ENCODE measurements around the gene CD2BP2.
A peak's percentile ranks its signal among the peaks of the same experiment; 100 is the strongest.

Gene CD2BP2

GRCh38 chr16:30355144-30355953 lies at the start of gene CD2BP2:
Gene CD2BP2, minus strand, starts transcription at chr16:30355308. Its CDS starts 627 bp downstream, at chr16:30354681.
- no peak; the same call in 1 of the 2 replicates for TF ChIP-seq ZFP3 (CRISPR knock-in tag; IDR thresholded peaks at IDR 0.05)
- 0 out of 2 replicates have a peak, but pooled peaks have one; percentile 82 for TF ChIP-seq CSDC2 (CRISPR knock-in tag; IDR thresholded peaks at IDR 0.05)
- no peak for TF ChIP-seq TCF4 (CRISPR knock-in tag; IDR thresholded peaks at IDR 0.05; ENCODE audit: borderline replicate concordance)
- TF ChIP-seq GLIS3 (CRISPR knock-in tag; IDR thresholded peaks at IDR 0.05): 0 out of 2 replicates have a peak, but pooled peaks have one; percentile 86
- TF ChIP-seq ZNF8 (CRISPR knock-in tag; IDR thresholded peaks at IDR 0.05): 0 out of 2 replicates have a peak, but pooled peaks have one; percentile 38
- peak; percentile 88 for ATAC-seq

- ATAC-seq: no peak
- TF ChIP-seq POU6F1 (CRISPR knock-in tag; IDR thresholded peaks at IDR 0.05; ENCODE audit: borderline replicate concordance, low read depth): no peak
- no peak for TF ChIP-seq TSHZ2 (CRISPR knock-in tag; IDR thresholded peaks at IDR 0.05)
- TF ChIP-seq OSR1 (CRISPR knock-in tag; IDR thresholded peaks at IDR 0.05): no peak
- TF ChIP-seq TOX (CRISPR knock-in tag; IDR thresholded peaks at IDR 0.05; ENCODE audit: borderline replicate concordance): no peak
- no peak for TF ChIP-seq CSRNP3 (CRISPR knock-in tag; IDR thresholded peaks at IDR 0.05)
- TF ChIP-seq PPARA (CRISPR knock-in tag; IDR thresholded peaks at IDR 0.05; ENCODE audit: borderline replicate concordance): no peak
- no peak for TF ChIP-seq GLIS3 (CRISPR knock-in tag; IDR thresholded peaks at IDR 0.05)
- TF ChIP-seq ZFP30 (CRISPR knock-in tag; IDR thresholded peaks at IDR 0.05): no peak
- TF ChIP-seq RARB (CRISPR knock-in tag; IDR thresholded peaks at IDR 0.05): no peak
- TF ChIP-seq ZFP3 (CRISPR knock-in tag; IDR thresholded peaks at IDR 0.05): no peak
- no peak for TF ChIP-seq PATZ1 (CRISPR knock-in tag; IDR thresholded peaks at IDR 0.05; ENCODE audit: borderline replicate concordance)
- TF ChIP-seq ZC3H10 (CRISPR knock-in tag; IDR thresholded peaks at IDR 0.05): no peak
- TF ChIP-seq ESRRG (CRISPR knock-in tag; IDR thresholded peaks at IDR 0.05): no peak
- no peak for TF ChIP-seq ZNF565 (CRISPR knock-in tag; conservative IDR thresholded peaks at IDR 0.05; ENCODE audit: low read depth)
- no peak for TF ChIP-seq ZNF70 (CRISPR knock-in tag; IDR thresholded peaks at IDR 0.05)
- TF ChIP-seq ARNTL (CRISPR knock-in tag; IDR thresholded peaks at IDR 0.05; ENCODE audit: borderline replicate concordance, low read depth): no peak
These were observed 46.8 kb upstream of the CD2BP2 start for GRCh38 chr16:30401768-30402425.

- TF ChIP-seq PPARA (CRISPR knock-in tag; IDR thresholded peaks at IDR 0.05; ENCODE audit: borderline replicate concordance) (no peak), SNAI2 (CRISPR knock-in tag; IDR thresholded peaks at IDR 0.05) (no peak), PATZ1 (CRISPR knock-in tag; IDR thresholded peaks at IDR 0.05; ENCODE audit: borderline replicate concordance) (no peak), RARB (CRISPR knock-in tag; IDR thresholded peaks at IDR 0.05) (no peak), ZFP3 (CRISPR knock-in tag; IDR thresholded peaks at IDR 0.05) (no peak), BACH2 (CRISPR knock-in tag; IDR thresholded peaks at IDR 0.05; ENCODE audit: borderline replicate concordance) (no peak), GLIS3 (CRISPR knock-in tag; IDR thresholded peaks at IDR 0.05) (no peak), ZNF565 (CRISPR knock-in tag; conservative IDR thresholded peaks at IDR 0.05; ENCODE audit: low read depth) (no peak), ZNF70 (CRISPR knock-in tag; IDR thresholded peaks at IDR 0.05) (no peak), ZFP30 (CRISPR knock-in tag; IDR thresholded peaks at IDR 0.05) (no peak)
These were observed 44.5 kb upstream of the CD2BP2 start for GRCh38 chr16:30399435-30400186.

More at GRCh38 chr16:30399435-30400186, 44.5 kb upstream of the CD2BP2 start:
- ATAC-seq: peak; percentile 1; the same call in 2 of the 3 replicates
